SK-N-SH (cell line): Measurements from ENCODE around the gene PNLDC1. TPM values are rescaled to one million over a fixed set of nuclear protein-coding genes. Genes with fewer than 3 reads are reported as not detected.

ENCODE experiments used
- CTCF ChIA-PET: fragments of 300-600, 350-600 bp; formaldehyde crosslinking; extraction: SDS; loops from one replicate; lab custom pipeline; 2021; lab: Yijun Ruan, JAX
- POLR2A ChIA-PET: fragments of 350-600 bp; sonication (Branson Sonifier 250); formaldehyde crosslinking; extraction: SDS; loops from one replicate; lab custom pipeline; 2020; ENCODE audit warnings: antibody characterized with exemption, inconsistent platforms; lab: Yijun Ruan, JAX
- DNase-seq: peaks from one replicate; pipeline ENCODE4 v3.0.0; 2012
- H2AFZ ChIP-seq: fragments of 200-600 bp; sonication (generic); 2 replicates; pipeline ENCODE4 v1.8.1; 2016; ENCODE audit warnings: antibody characterized with exemption, mild to moderate bottlenecking, low read depth
- H3F3A ChIP-seq: fragments of 200-600 bp; sonication (generic); replicated peaks from 2 replicates; pipeline ENCODE3; 2016; ENCODE audit warnings: antibody characterized with exemption, mild to moderate bottlenecking; ENCODE audit not compliant: insufficient read depth
- H3K27ac ChIP-seq, 2 experiments: fragments of 200-500 bp in 1 of 2; fragments of 200-600 bp in 1 of 2; sonication (Bioruptor generic) in 1 of 2; sonication (generic), shearing (Covaris generic) in 1 of 2; 2 replicates each; pipeline versions ENCODE4 v1.5.1 to v1.6.1; 2014 to 2016; ENCODE audit warnings: low read depth in 2 of 2, inconsistent platforms in 1 of 2, low read length in 1 of 2, mild to moderate bottlenecking in 1 of 2, mixed read lengths in 1 of 2
- H3K27me3 ChIP-seq: fragments of 200-600 bp; sonication (generic), shearing (Covaris generic); 2 replicates; pipeline ENCODE4 v1.6.1; 2016; ENCODE audit warnings: mixed run types; ENCODE audit not compliant: insufficient read depth
- H3K36me3 ChIP-seq, 2 experiments: fragments of 200-500 bp in 1 of 2; fragments of 200-600 bp in 1 of 2; sonication (Bioruptor generic) in 1 of 2; sonication (generic) in 1 of 2; replicated peaks in 1 of 2; 2 replicates each; pipeline versions ENCODE3 to v1.5.1; 2014 to 2016; ENCODE audit warnings: low read length in 1 of 2, mild to moderate bottlenecking in 1 of 2; ENCODE audit not compliant: insufficient read depth in 2 of 2, control insufficient read depth in 1 of 2
- H3K4me1 ChIP-seq, 2 experiments: fragments of 200-500 bp in 1 of 2; fragments of 200-600 bp in 1 of 2; sonication (Bioruptor generic) in 1 of 2; sonication (generic), shearing (Covaris generic) in 1 of 2; 2 replicates each; pipeline versions ENCODE4 v1.5.1 to v1.6.1; 2014 to 2016; ENCODE audit warnings: low read depth in 1 of 2, low read length in 1 of 2, mixed run types in 1 of 2; ENCODE audit not compliant: insufficient read depth in 2 of 2, control insufficient read depth in 1 of 2
- H3K4me2 ChIP-seq: fragments of 200-600 bp; sonication (generic), shearing (Covaris generic); 2 replicates; pipeline ENCODE4 v1.6.1; 2017; ENCODE audit warnings: mixed run types
- H3K4me3 ChIP-seq, 2 experiments: fragments of 200-500 bp in 1 of 2; fragments of 200-600 bp in 1 of 2; sonication (Bioruptor generic) in 1 of 2; sonication (generic), shearing (Covaris generic) in 1 of 2; 2 replicates each; pipeline versions ENCODE4 v1.5.1 to v1.8.1; 2014 to 2016; ENCODE audit warnings: low read depth in 2 of 2, inconsistent platforms in 1 of 2, low read length in 1 of 2, mild to moderate bottlenecking in 1 of 2, mixed read lengths in 1 of 2, moderate library complexity in 1 of 2
- H3K79me2 ChIP-seq: fragments of 200-600 bp; sonication (generic); 2 replicates; pipeline ENCODE4 v1.8.1; 2017; ENCODE audit warnings: mild to moderate bottlenecking; ENCODE audit not compliant: insufficient read depth
- H3K9ac ChIP-seq: fragments of 200-600 bp; sonication (generic); 2 replicates; pipeline ENCODE4 v1.6.1; 2017; ENCODE audit warnings: mixed run types
- H3K9me2 ChIP-seq: fragments of 200-600 bp; sonication (generic); 2 replicates; pipeline ENCODE4 v1.6.1; 2017; ENCODE audit warnings: mixed run types
- H3K9me3 ChIP-seq: fragments of 200-600 bp; sonication (generic); 2 replicates; pipeline ENCODE4 v1.6.1; 2017; ENCODE audit warnings: mixed run types, mild to moderate bottlenecking, moderate library complexity
- H4K20me1 ChIP-seq: fragments of 200-600 bp; sonication (generic); 2 replicates; pipeline ENCODE4 v1.6.1; 2017; ENCODE audit warnings: mild to moderate bottlenecking, mixed run types; ENCODE audit not compliant: insufficient read depth
- EP300 ChIP-seq, 2 experiments: IDR thresholded peaks; 2 replicates each; pipeline versions ENCODE4 v1.4.0 to v1.6.1; 2012; ENCODE audit warnings: borderline replicate concordance in 1 of 2, low read depth in 1 of 2, low read length in 1 of 2
- EZH2phosphoT487 ChIP-seq: fragments of 200-600 bp; sonication (generic); IDR thresholded peaks from 2 replicates; pipeline ENCODE4 v1.6.1; 2017; ENCODE audit warnings: low read depth, mixed run types, mild to moderate bottlenecking, antibody characterized with exemption, moderate library complexity, borderline replicate concordance
- FOSL2 ChIP-seq: IDR thresholded peaks from 2 replicates; pipeline ENCODE4 v1.4.0; 2012; ENCODE audit warnings: low read depth, mild to moderate bottlenecking, moderate library complexity, borderline replicate concordance
- GABPA ChIP-seq: IDR thresholded peaks from 2 replicates; pipeline ENCODE4 v1.4.0; 2012; ENCODE audit warnings: low read depth, mild to moderate bottlenecking
- MXI1 ChIP-seq: IDR thresholded peaks from 2 replicates; pipeline ENCODE4 v1.6.1; 2012; ENCODE audit warnings: mild to moderate bottlenecking, low read depth, low read length, improper control_type of control experiment
- POLR2AphosphoS5 ChIP-seq: IDR thresholded peaks from 2 replicates; pipeline ENCODE4 v1.6.1; 2012; ENCODE audit warnings: low read depth, low read length
- SIN3A ChIP-seq: IDR thresholded peaks from 2 replicates; pipeline ENCODE4 v1.6.1; 2012; ENCODE audit warnings: low read depth, mild to moderate bottlenecking, low read length, moderate library complexity, borderline replicate concordance
- WGBS: methylation state at CpG from one replicate; pipeline ENCODE4 v1.1.6; 2017; ENCODE audit warnings: low lambda C conversion rate; 5-methylcytosine and 5-hydroxymethylcytosine counted together
- polyA plus RNA-seq, 3 experiments: library from polyadenylated mRNA; depleted of rRNA; stranded (reverse); fragments of >200 nt; gene quantifications; 2 replicates each; pipeline ENCODE4 v1.2.3, GENCODE V29; 2012
- TF ChIP-seq, protein P1 (sequence below): IDR thresholded peaks from 2 replicates; pipeline ENCODE4 v1.6.1; 2012; ENCODE audit warnings: mild to moderate bottlenecking, low read depth, low read length, moderate library complexity

PNLDC1 gene
- polyA plus RNA-seq, 1 of the 3 experiments (the other 2 are of a cell fraction), result not detected

DNA sequence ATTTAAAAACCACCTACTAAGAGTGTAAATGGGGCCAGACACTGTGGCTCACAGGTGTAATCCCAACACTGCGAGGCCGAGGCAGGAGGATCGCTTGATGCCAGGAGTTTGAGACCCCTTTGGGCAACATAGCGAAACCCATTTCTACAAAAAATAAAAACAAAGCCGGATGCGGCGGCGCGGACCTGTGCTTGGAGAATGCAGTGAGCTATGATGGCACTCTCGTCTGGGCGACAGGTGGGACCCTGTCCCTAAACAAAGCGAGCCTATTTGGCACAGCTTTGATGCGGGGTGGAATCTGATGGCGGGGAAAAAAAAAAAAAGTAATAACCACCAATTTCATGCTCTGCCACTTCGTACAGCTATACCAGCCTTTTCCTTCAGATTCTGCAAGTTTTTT lies 11.8 kb upstream of the PNLDC1 start (continued):
- TF ChIP-seq, protein P1, sequence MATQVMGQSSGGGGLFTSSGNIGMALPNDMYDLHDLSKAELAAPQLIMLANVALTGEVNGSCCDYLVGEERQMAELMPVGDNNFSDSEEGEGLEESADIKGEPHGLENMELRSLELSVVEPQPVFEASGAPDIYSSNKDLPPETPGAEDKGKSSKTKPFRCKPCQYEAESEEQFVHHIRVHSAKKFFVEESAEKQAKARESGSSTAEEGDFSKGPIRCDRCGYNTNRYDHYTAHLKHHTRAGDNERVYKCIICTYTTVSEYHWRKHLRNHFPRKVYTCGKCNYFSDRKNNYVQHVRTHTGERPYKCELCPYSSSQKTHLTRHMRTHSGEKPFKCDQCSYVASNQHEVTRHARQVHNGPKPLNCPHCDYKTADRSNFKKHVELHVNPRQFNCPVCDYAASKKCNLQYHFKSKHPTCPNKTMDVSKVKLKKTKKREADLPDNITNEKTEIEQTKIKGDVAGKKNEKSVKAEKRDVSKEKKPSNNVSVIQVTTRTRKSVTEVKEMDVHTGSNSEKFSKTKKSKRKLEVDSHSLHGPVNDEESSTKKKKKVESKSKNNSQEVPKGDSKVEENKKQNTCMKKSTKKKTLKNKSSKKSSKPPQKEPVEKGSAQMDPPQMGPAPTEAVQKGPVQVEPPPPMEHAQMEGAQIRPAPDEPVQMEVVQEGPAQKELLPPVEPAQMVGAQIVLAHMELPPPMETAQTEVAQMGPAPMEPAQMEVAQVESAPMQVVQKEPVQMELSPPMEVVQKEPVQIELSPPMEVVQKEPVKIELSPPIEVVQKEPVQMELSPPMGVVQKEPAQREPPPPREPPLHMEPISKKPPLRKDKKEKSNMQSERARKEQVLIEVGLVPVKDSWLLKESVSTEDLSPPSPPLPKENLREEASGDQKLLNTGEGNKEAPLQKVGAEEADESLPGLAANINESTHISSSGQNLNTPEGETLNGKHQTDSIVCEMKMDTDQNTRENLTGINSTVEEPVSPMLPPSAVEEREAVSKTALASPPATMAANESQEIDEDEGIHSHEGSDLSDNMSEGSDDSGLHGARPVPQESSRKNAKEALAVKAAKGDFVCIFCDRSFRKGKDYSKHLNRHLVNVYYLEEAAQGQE, result no peak
- TF ChIP-seq EZH2phosphoT487 (no peak), EP300 (IDR thresholded peaks at IDR 0.05; ENCODE audit: borderline replicate concordance in 1 of 2, low read depth in 1 of 2, low read length in 1 of 2) (no peak)
- TF ChIP-seq, all 33 proteins: peak for 0

DNA sequence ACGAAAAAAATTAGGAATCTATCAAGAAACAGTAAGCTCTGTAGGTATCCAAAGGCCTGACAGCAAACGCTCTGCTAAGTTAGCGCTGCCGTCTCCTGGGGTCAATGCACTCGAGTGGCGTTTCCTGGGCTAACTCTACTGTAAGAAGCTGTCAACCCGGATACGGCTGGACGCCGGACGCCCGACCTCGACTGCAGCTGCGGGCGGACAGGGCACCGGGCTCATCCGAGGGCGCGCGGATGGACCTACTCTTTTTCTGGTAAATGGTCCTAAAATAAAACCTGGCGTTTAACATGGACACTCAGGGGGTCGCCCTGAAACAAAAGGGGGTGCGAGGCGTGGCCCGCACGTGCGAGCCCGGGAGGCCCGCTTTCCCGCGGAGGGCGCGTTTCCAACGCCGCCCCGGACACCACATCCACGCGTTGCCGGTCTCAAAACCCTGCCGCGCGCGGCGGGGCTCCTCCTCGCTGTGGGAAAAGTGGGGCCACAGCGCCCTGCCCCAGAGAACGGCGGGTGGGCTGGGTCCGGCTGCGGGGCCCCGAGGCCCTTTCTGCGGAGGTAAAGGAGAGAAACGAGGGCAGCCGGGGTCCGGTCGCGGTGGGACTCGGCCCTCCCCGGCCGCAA lies 11.2 kb upstream of the PNLDC1 start:
- peak overlapping the region; percentile 94 for H3K4me2 ChIP-seq
- H3F3A ChIP-seq, result peaks cover 3% of the 10 kb centered on the region
- peak overlapping the region; percentile 89 for H3K9ac ChIP-seq
- TF ChIP-seq FOSL2 (no peak), EZH2phosphoT487 (no peak), SIN3A (peak; percentile 79; the same call in 1 of the 2 replicates), MXI1 (peak; percentile 78), GABPA (no peak), POLR2AphosphoS5 (no peak)
- H3K27ac ChIP-seq, result peak overlapping the region; percentile 64 to 88
- no peaks in the 10 kb centered on the region for H3K9me2 ChIP-seq
- DNase-seq, result peak; percentile 50
- H3K36me3 ChIP-seq, result peaks cover 47 to 67% of the 10 kb centered on the region in 2 experiments
- H3K27me3 ChIP-seq, result no peaks in the 10 kb centered on the region
- H3K9me3 ChIP-seq, result no peaks in the 10 kb centered on the region
- peak overlapping the region; percentile 73 to 90 for H3K4me3 ChIP-seq
- 2% methylated on average over 29 of the region's 60 CpGs for WGBS
- H3K79me2 ChIP-seq, result peaks cover 91% of the 10 kb centered on the region
- peaks cover 19% of the 10 kb centered on the region for H4K20me1 ChIP-seq
- ChIA-PET POLR2A (interaction anchor here (2.4 to 2.5 kb wide), 2 partner anchors 28 to 62 kb away, joined by 11 to 25 read pairs; partner anchors contain the start of genes ACAT2 and WTAP), CTCF (interaction anchor here (1.3 kb wide), 1 partner anchor 97 kb away, joined by 4 read pairs; no protein-coding TSS in a partner anchor)
- no peak overlapping the region for H2AFZ ChIP-seq
- peaks cover 10 to 22% of the 10 kb centered on the region in 2 experiments; a peak in 3 of 4 replicates for H3K4me1 ChIP-seq
